Endothelial cell of umbilical vein (primary cell): ENCODE results near the gene MRPL58. TPM values are rescaled to one million over a fixed set of nuclear protein-coding genes. Genes with fewer than 3 reads are reported as not detected.

Source experiments
- BruUV-seq: library from RNA; stranded (reverse); fragments of 400-500 nt; replicated peaks from 2 replicates; lab custom pipeline; 2021; lab: Mats Ljungman, UMichigan
- CTCF ChIA-PET: fragments of 300-600, 350-600 bp; sonication (Branson Sonifier 250); formaldehyde crosslinking; loops from one replicate; lab custom pipeline; 2021; ENCODE audit warnings: antibody characterized with exemption, inconsistent platforms; lab: Charles Lee
- POLR2A ChIA-PET: fragments of 300-600, 350-600 bp; sonication (Branson Sonifier 250); formaldehyde crosslinking; loops from one replicate; lab custom pipeline; 2021; ENCODE audit warnings: antibody characterized with exemption, inconsistent platforms; lab: Charles Lee
- DNase-seq: peaks from one replicate; pipeline ENCODE4 v3.0.0-alpha.2; 2011; ENCODE audit warnings: low read depth, low spot score
- FAIRE-seq: peaks from 2 replicates; lab custom pipeline; 2011; peaks lifted over from hg19 to GRCh38; lab: Jason Lieb, UNC
- H2AFZ ChIP-seq: 2 replicates; pipeline ENCODE4 v1.6.0; 2012; ENCODE audit warnings: low read depth, low read length, control low read depth, inconsistent platforms
- H3K27ac ChIP-seq: 2 replicates; pipeline ENCODE4 v1.5.1; 2011; ENCODE audit warnings: low read depth, mild to moderate bottlenecking, control low read depth, low read length, moderate library complexity; ENCODE audit not compliant: insufficient read depth
- H3K27me3 ChIP-seq, 2 experiments: 2 replicates each; pipeline versions ENCODE4 v1.6.0 to v1.6.1; 2011; ENCODE audit warnings: low read length in 2 of 2, mixed read lengths in 1 of 2; ENCODE audit not compliant: control insufficient read depth in 2 of 2, insufficient read depth in 2 of 2
- H3K36me3 ChIP-seq, 2 experiments: 2 replicates in 1 of 2; 3 replicates in 1 of 2; pipeline ENCODE4 v1.5.1; 2011; ENCODE audit warnings: low read length in 2 of 2, mild to moderate bottlenecking in 1 of 2, moderate library complexity in 1 of 2; ENCODE audit not compliant: control insufficient read depth in 2 of 2, insufficient read depth in 2 of 2; ENCODE audit errors: extremely low read depth in 1 of 2
- H3K4me1 ChIP-seq: 3 replicates; pipeline ENCODE4 v1.5.1; 2011; ENCODE audit warnings: mild to moderate bottlenecking, low read length; ENCODE audit not compliant: control insufficient read depth, insufficient read depth; ENCODE audit errors: extremely low read depth
- H3K4me2 ChIP-seq: 2 replicates; pipeline ENCODE4 v1.6.1; 2011; ENCODE audit warnings: low read length, control low read depth, mixed read lengths; ENCODE audit not compliant: insufficient read depth
- H3K4me3 ChIP-seq, 3 experiments: fragments of 200-600 bp in 1 of 3; sonication (generic), shearing (Covaris generic) in 1 of 3; replicated peaks in 1 of 3; 2 replicates each; pipeline ENCODE4 v1.5.1; 2011 to 2016; ENCODE audit warnings: control low read depth in 3 of 3, low read length in 3 of 3, mild to moderate bottlenecking in 2 of 3, inconsistent platforms in 1 of 3, low read depth in 1 of 3, moderate library complexity in 1 of 3; ENCODE audit not compliant: insufficient read depth in 1 of 3
- H3K79me2 ChIP-seq: 2 replicates; pipeline ENCODE4 v1.6.0; 2012; ENCODE audit warnings: low read length, inconsistent platforms; ENCODE audit not compliant: control insufficient read depth, insufficient read depth
- H3K9ac ChIP-seq: replicated peaks from 2 replicates; pipeline ENCODE3; 2011; ENCODE audit warnings: low read length, control low read depth; ENCODE audit not compliant: insufficient read depth; ENCODE audit errors: extremely low read depth
- H3K9me1 ChIP-seq: replicated peaks from 3 replicates; pipeline ENCODE4 v1.6.0; 2011; ENCODE audit warnings: mild to moderate bottlenecking, low read length; ENCODE audit not compliant: control insufficient read depth, insufficient read depth; ENCODE audit errors: extremely low read depth
- H3K9me3 ChIP-seq: replicated peaks from 2 replicates; pipeline ENCODE4 v1.5.1; 2012; ENCODE audit warnings: low read length, inconsistent platforms; ENCODE audit not compliant: control insufficient read depth, insufficient read depth
- H4K20me1 ChIP-seq: replicated peaks from 2 replicates; pipeline ENCODE3; 2011; ENCODE audit warnings: mild to moderate bottlenecking, low read length; ENCODE audit not compliant: control insufficient read depth, insufficient read depth; ENCODE audit errors: extremely low read depth
- CTCF ChIP-seq, 2 donors: IDR thresholded peaks; 1 replicate in 1 of 2; 2 replicates in 1 of 2; pipeline ENCODE4 v1.5.1; 2011; ENCODE audit warnings: low read length in 2 of 2, mild to moderate bottlenecking in 2 of 2, moderate library complexity in 2 of 2, control low read depth in 1 of 2, inconsistent platforms in 1 of 2, low read depth in 1 of 2; ENCODE audit not compliant: insufficient read depth in 1 of 2; ENCODE audit errors: extremely low read depth in 1 of 2
- EZH2 ChIP-seq: IDR thresholded peaks from 2 replicates; pipeline ENCODE4 v1.6.1; 2012; ENCODE audit warnings: borderline replicate concordance, low read depth, mild to moderate bottlenecking, moderate library complexity, low read length, inconsistent platforms; ENCODE audit not compliant: severe bottlenecking
- FOS ChIP-seq: IDR thresholded peaks from 2 replicates; pipeline ENCODE4 v1.6.1; 2011; ENCODE audit warnings: mild to moderate bottlenecking, low read length, moderate library complexity, borderline replicate concordance; ENCODE audit not compliant: insufficient read depth
- GATA2 ChIP-seq: IDR thresholded peaks from 2 replicates; pipeline ENCODE4 v1.7.0; 2011; ENCODE audit warnings: low read depth, mild to moderate bottlenecking, moderate library complexity, mixed read lengths, low read length; ENCODE audit not compliant: insufficient read length, insufficient read depth
- JUN ChIP-seq: IDR thresholded peaks from 2 replicates; pipeline ENCODE4 v1.6.1; 2011; ENCODE audit warnings: borderline replicate concordance, low read depth; ENCODE audit not compliant: insufficient read length, insufficient read depth
- MAX ChIP-seq: IDR thresholded peaks from 2 replicates; pipeline ENCODE4 v1.6.1; 2011; ENCODE audit not compliant: insufficient read depth, insufficient read length
- MYC ChIP-seq: IDR thresholded peaks from one replicate; pipeline ENCODE4 v1.6.1; 2011; ENCODE audit warnings: mild to moderate bottlenecking, low read depth, low read length
- POLR2A ChIP-seq: IDR thresholded peaks from 2 replicates; pipeline ENCODE4 v1.6.1; 2012; ENCODE audit warnings: low read depth, mild to moderate bottlenecking, control low read depth, low read length
- POLR2AphosphoS5 ChIP-seq: IDR thresholded peaks from 2 replicates; pipeline ENCODE4 v1.6.1; 2012; ENCODE audit warnings: low read depth, mild to moderate bottlenecking, control low read depth, low read length, moderate library complexity; ENCODE audit not compliant: insufficient read depth
- dilution Hi-C: fragments of 300-500 bp; cut with MboI; formaldehyde crosslinking; loops from one replicate; pipeline ENCODE4 v1.15.0; 2019; ENCODE audit warnings: low sequenced_read_pairs; ENCODE audit not compliant: extremely low pct_ligation_motif_present
- intact Hi-C: fragments of 100-400 bp; cut with micrococcal nuclease; formaldehyde crosslinking; loops from one replicate; pipeline ENCODE4 v1.10.0; 2022
- polyA plus RNA-seq, 4 experiments: library from polyadenylated mRNA; depleted of rRNA in 3 of 4; stranded (reverse) in 3 of 4; unstranded in 1 of 4; fragments of >200 nt; gene quantifications; 2 replicates each; pipeline versions ENCODE4 v1.2.1 to v1.2.3, GENCODE V29; 2011 to 2012; ENCODE audit warnings: missing spikeins in 1 of 4
- total RNA-seq: library from RNA; stranded (reverse); gene quantifications from 2 replicates; pipeline ENCODE4 v1.2.3, GENCODE V29; 2021

The MRPL58 gene
- total and polyA plus RNA-seq, 2 donors (not counting 3 experiments of a cell fraction or from before 2014, with no cell fraction given), result 38.0 to 43.7 TPM

GRCh38 chr17:74986206-74986576 is 26.3 kb upstream of the MRPL58 start:
- Histone ChIP-seq H3K4me2 (no peak overlapping the region), H3K4me1 (peaks cover 20% of the 10 kb centered on the region), H2AFZ (no peak overlapping the region), H3K27ac (no peak overlapping the region), H3K9ac (no peak overlapping the region), H3K9me3 (no peaks in the 10 kb centered on the region), H3K9me1 (no peaks in the 10 kb centered on the region), H3K27me3 (no peaks in the 10 kb centered on the region), H3K4me3 (no peak overlapping the region), H3K36me3 (no peaks in the 10 kb centered on the region), H3K79me2 (peaks cover 19% of the 10 kb centered on the region), H4K20me1 (no peaks in the 10 kb centered on the region)
- ChIA-PET CTCF (interaction anchor here (1.4 kb wide), 1 partner anchor 24 kb away, joined by 8 read pairs; no protein-coding TSS in a partner anchor), POLR2A (no interaction called here)
- TF ChIP-seq CTCF (IDR thresholded peaks at IDR 0.05; ENCODE audit: extremely low read depth in 1 of 2, insufficient read depth in 1 of 2, low read depth in 1 of 2, low read length in 2 of 2) (no peak), POLR2AphosphoS5 (no peak), GATA2 (no peak), MYC (no peak), POLR2A (no peak), JUN (no peak), EZH2 (no peak), MAX (no peak), FOS (no peak)
- no peak for FAIRE-seq
- BruUV-seq, result no TSS peak
- intact Hi-C loops, result no loop called here
- DNase-seq, result no peak
- dilution Hi-C loops, result no loop called here
